ENCODE data around the gene REXO4.

DNA sequence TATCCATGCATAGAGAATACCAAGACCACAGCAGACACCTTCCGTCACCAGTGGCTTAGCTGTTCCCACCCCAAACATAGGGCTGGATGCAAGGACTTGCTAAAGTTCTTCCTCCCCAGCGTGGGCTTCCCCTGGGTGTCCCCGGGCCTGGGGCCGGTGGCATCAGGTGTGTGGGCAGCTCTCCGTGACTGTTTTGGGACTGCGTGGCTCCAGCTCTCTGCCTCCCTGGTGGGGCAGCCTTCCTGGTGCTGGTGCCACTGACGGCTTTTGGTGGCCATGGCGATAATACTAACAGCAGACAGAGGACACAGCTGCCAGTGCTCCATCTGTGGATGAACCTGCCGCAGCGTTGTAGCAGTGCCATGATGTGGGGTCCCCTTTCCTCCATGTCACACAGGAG, 46.8 kb upstream of the REXO4 start:
- TF ChIP-seq CTCF (IDR thresholded peaks at IDR 0.05; ENCODE audit: poor library complexity, severe bottlenecking) (no peak), RAD21 (conservative IDR thresholded peaks at IDR 0.05) (no peak), TAF1 (IDR thresholded peaks at IDR 0.05; ENCODE audit: low read depth) (no peak), POLR2AphosphoS5 (IDR thresholded peaks at IDR 0.05) (no peak), EP300 (conservative IDR thresholded peaks at IDR 0.05; ENCODE audit: poor library complexity, severe bottlenecking) (no peak), SMC3 (conservative IDR thresholded peaks at IDR 0.05; ENCODE audit: poor library complexity) (no peak), MXI1 (conservative IDR thresholded peaks at IDR 0.05; ENCODE audit: poor library complexity, severe bottlenecking) (no peak), EZH2 (IDR thresholded peaks at IDR 0.05; ENCODE audit: borderline replicate concordance, insufficient read depth, low read length, poor library complexity, severe bottlenecking) (no peak)
- TF ChIP-seq, protein P1, sequence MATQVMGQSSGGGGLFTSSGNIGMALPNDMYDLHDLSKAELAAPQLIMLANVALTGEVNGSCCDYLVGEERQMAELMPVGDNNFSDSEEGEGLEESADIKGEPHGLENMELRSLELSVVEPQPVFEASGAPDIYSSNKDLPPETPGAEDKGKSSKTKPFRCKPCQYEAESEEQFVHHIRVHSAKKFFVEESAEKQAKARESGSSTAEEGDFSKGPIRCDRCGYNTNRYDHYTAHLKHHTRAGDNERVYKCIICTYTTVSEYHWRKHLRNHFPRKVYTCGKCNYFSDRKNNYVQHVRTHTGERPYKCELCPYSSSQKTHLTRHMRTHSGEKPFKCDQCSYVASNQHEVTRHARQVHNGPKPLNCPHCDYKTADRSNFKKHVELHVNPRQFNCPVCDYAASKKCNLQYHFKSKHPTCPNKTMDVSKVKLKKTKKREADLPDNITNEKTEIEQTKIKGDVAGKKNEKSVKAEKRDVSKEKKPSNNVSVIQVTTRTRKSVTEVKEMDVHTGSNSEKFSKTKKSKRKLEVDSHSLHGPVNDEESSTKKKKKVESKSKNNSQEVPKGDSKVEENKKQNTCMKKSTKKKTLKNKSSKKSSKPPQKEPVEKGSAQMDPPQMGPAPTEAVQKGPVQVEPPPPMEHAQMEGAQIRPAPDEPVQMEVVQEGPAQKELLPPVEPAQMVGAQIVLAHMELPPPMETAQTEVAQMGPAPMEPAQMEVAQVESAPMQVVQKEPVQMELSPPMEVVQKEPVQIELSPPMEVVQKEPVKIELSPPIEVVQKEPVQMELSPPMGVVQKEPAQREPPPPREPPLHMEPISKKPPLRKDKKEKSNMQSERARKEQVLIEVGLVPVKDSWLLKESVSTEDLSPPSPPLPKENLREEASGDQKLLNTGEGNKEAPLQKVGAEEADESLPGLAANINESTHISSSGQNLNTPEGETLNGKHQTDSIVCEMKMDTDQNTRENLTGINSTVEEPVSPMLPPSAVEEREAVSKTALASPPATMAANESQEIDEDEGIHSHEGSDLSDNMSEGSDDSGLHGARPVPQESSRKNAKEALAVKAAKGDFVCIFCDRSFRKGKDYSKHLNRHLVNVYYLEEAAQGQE (IDR thresholded peaks at IDR 0.05; ENCODE audit: borderline replicate concordance), result no peak

Data from neural cell (in vitro differentiated cells).